Liver (tissue), 9 donors: ENCODE results near the gene STRA8. TPM values are rescaled to one million over a fixed set of nuclear protein-coding genes. Genes with fewer than 3 reads are reported as not detected.

Experiments
- DNase-seq: peaks from one replicate; pipeline ENCODE4 v3.0.0-alpha.2; 2017; ENCODE audit warnings: low spot score
- H3K27ac ChIP-seq, 2 donors: one replicate each; pipeline ENCODE4 v1.7.0; 2013; ENCODE audit warnings: inconsistent platforms in 2 of 2, low read length in 2 of 2, control low read depth in 1 of 2, low read depth in 1 of 2, mild to moderate bottlenecking in 1 of 2
- H3K27me3 ChIP-seq, 4 donors: one replicate each; pipeline versions ENCODE4 v1.6.1 to v1.7.0; 2013; ENCODE audit warnings: low read length in 3 of 4, inconsistent platforms in 1 of 4, mild to moderate bottlenecking in 1 of 4, moderate library complexity in 1 of 4; ENCODE audit not compliant: control insufficient read depth in 4 of 4, insufficient read depth in 4 of 4
- H3K36me3 ChIP-seq, 4 donors: one replicate each; pipeline versions ENCODE4 v1.6.1 to v1.7.0; 2013; ENCODE audit warnings: low read length in 3 of 4, mild to moderate bottlenecking in 3 of 4, low read depth in 1 of 4, moderate library complexity in 1 of 4; ENCODE audit not compliant: control insufficient read depth in 4 of 4, insufficient read depth in 3 of 4
- H3K4me1 ChIP-seq, 4 donors: one replicate each; pipeline versions ENCODE4 v1.6.1 to v1.7.0; 2013; ENCODE audit warnings: low read length in 3 of 4, mild to moderate bottlenecking in 3 of 4, moderate library complexity in 1 of 4; ENCODE audit not compliant: control insufficient read depth in 4 of 4, insufficient read depth in 4 of 4
- H3K4me3 ChIP-seq, 3 donors: one replicate each; pipeline versions ENCODE4 v1.6.1 to v1.7.0; 2013; ENCODE audit warnings: low read length in 3 of 3, control low read depth in 1 of 3, low read depth in 1 of 3, mild to moderate bottlenecking in 1 of 3
- H3K9ac ChIP-seq, 2 donors: one replicate each; pipeline ENCODE4 v1.7.0; 2013; ENCODE audit warnings: low read length in 2 of 2, mild to moderate bottlenecking in 2 of 2, moderate library complexity in 2 of 2, control low read depth in 1 of 2, low read depth in 1 of 2
- H3K9me3 ChIP-seq, 4 donors: one replicate each; pipeline versions ENCODE4 v1.6.1 to v1.7.0; 2013; ENCODE audit warnings: low read length in 3 of 4; ENCODE audit not compliant: control insufficient read depth in 4 of 4
- ATF3 ChIP-seq: IDR thresholded peaks from 2 replicates; pipeline ENCODE4 v1.6.1; 2016; ENCODE audit warnings: antibody characterized with exemption
- CTCF ChIP-seq: fragments of 150-350 bp; IDR thresholded peaks from 2 replicates; pipeline ENCODE4 v1.5.1; 2017; ENCODE audit warnings: improper control_type of control experiment, low read depth, low read length; ENCODE audit not compliant: missing input control
- EGR1 ChIP-seq, 2 donors: IDR thresholded peaks; 2 replicates each; pipeline ENCODE4 v1.6.1; 2016 to 2018; ENCODE audit warnings: antibody characterized with exemption in 2 of 2, low read depth in 2 of 2
- FOXA1 ChIP-seq: IDR thresholded peaks from 2 replicates; pipeline ENCODE4 v1.6.1; 2016; ENCODE audit warnings: antibody characterized with exemption
- FOXA2 ChIP-seq: IDR thresholded peaks from 2 replicates; pipeline ENCODE4 v1.6.1; 2016; ENCODE audit warnings: antibody characterized with exemption
- GABPA ChIP-seq, 2 donors: IDR thresholded peaks in 1 of 2; conservative IDR thresholded peaks in 1 of 2; 2 replicates each; pipeline ENCODE4 v1.6.1; 2016; ENCODE audit warnings: antibody characterized with exemption in 2 of 2, mild to moderate bottlenecking in 1 of 2, moderate library complexity in 1 of 2
- JUND ChIP-seq, 2 donors: IDR thresholded peaks; 2 replicates each; pipeline ENCODE4 v1.6.1; 2016; ENCODE audit warnings: antibody characterized with exemption in 2 of 2
- MAX ChIP-seq: IDR thresholded peaks from 2 replicates; pipeline ENCODE4 v1.6.1; 2016; ENCODE audit warnings: antibody characterized with exemption
- NR2F2 ChIP-seq: IDR thresholded peaks from 2 replicates; pipeline ENCODE4 v1.6.1; 2016; ENCODE audit warnings: antibody characterized with exemption
- RAD21 ChIP-seq, 2 donors: IDR thresholded peaks; 2 replicates each; pipeline ENCODE4 v1.6.1; 2016; ENCODE audit warnings: antibody characterized with exemption in 2 of 2, mild to moderate bottlenecking in 2 of 2
- REST ChIP-seq: IDR thresholded peaks from 2 replicates; pipeline ENCODE4 v1.6.1; 2016; ENCODE audit warnings: antibody characterized with exemption, mild to moderate bottlenecking
- SP1 ChIP-seq: IDR thresholded peaks from 2 replicates; pipeline ENCODE4 v1.6.1; 2018; ENCODE audit warnings: antibody characterized with exemption, mild to moderate bottlenecking
- TAF1 ChIP-seq: conservative IDR thresholded peaks from 2 replicates; pipeline ENCODE4 v1.6.1; 2016; ENCODE audit warnings: antibody characterized with exemption, mild to moderate bottlenecking
- YY1 ChIP-seq: IDR thresholded peaks from 2 replicates; pipeline ENCODE4 v1.6.1; 2016; ENCODE audit warnings: antibody characterized with exemption, mild to moderate bottlenecking
- ZBTB33 ChIP-seq: IDR thresholded peaks from 2 replicates; pipeline ENCODE4 v1.6.1; 2016; ENCODE audit warnings: antibody characterized with exemption
- WGBS: extraction: QIAGEN DNeasy Blood & Tissue Kit; methylation state at CpG from one replicate; pipeline ENCODE4 v1.1.7; 2013; 5-methylcytosine and 5-hydroxymethylcytosine counted together
- polyA plus RNA-seq, 2 donors: library from polyadenylated mRNA; stranded (reverse) in 1 of 2; unstranded in 1 of 2; fragments of 200-250 nt in 1 of 2; fragments of >200 nt in 1 of 2; fragmentation: Nextera tagmentation in 1 of 2; extraction: Ambion mirVana in 1 of 2; gene quantifications; one replicate each; pipeline versions ENCODE4 v1.2.1 to v1.2.3, GENCODE V29; 2013 to 2015
- total RNA-seq, 2 donors: library from RNA; depleted of rRNA; stranded (reverse); fragments of >200 nt; gene quantifications; one replicate each; pipeline ENCODE4 v1.2.3, GENCODE V29; 2014
- donor health status: healthy.
- donor health status: healthy.
- donor health status: healthy.
- donor health status: healthy.
- donor health status: healthy.

The STRA8 gene
- total and polyA plus RNA-seq, 4 donors = 0.14 TPM; not detected in 3

- no peak for DNase-seq
- Histone ChIP-seq H3K27ac (no peak overlapping the region), H3K4me3 (no peak overlapping the region), H3K9ac (no peak overlapping the region), H3K36me3 (no peaks in the 10 kb centered on the region), H3K9me3 (no peaks in the 10 kb centered on the region), H3K4me1 (peaks cover 0 to 3% (median 0%) of the 10 kb centered on the region in 4 donors), H3K27me3 (no peaks in the 10 kb centered on the region)
- WGBS = 83% methylated on average over 5 of the region's 5 CpGs
- no peak for TF ChIP-seq JUND (IDR thresholded peaks at IDR 0.05)
- TF ChIP-seq ATF3 = no peak
- no peak for TF ChIP-seq FOXA2
- TF ChIP-seq EGR1 (IDR thresholded peaks at IDR 0.05; ENCODE audit: low read depth in 2 of 2) = no peak
- no peak for TF ChIP-seq REST
Measured at GRCh38 chr7:135285547-135286233, 52.1 kb downstream of the STRA8 start.

- Histone ChIP-seq H3K4me3 (no peak overlapping the region), H3K4me1 (peaks cover 0 to under 1% (median 0%) of the 10 kb centered on the region in 4 donors), H3K27ac (no peak overlapping the region), H3K9ac (no peak overlapping the region), H3K9me3 (no peaks in the 10 kb centered on the region), H3K36me3 (no peaks in the 10 kb centered on the region), H3K27me3 (no peaks in the 10 kb centered on the region)
- TF ChIP-seq TAF1 = no peak
- no peak for TF ChIP-seq ZBTB33
- TF ChIP-seq NR2F2 = no peak
- no peak for TF ChIP-seq MAX
- no peak for TF ChIP-seq RAD21 (IDR thresholded peaks at IDR 0.05)
- TF ChIP-seq SP1 = no peak
- TF ChIP-seq FOXA2 = no peak
- no peak for TF ChIP-seq EGR1 (IDR thresholded peaks at IDR 0.05; ENCODE audit: low read depth in 2 of 2)
- DNase-seq = no peak
- WGBS = 86% methylated on average over 4 of the region's 4 CpGs
Measured at GRCh38 chr7:135286876-135287275, 53.2 kb downstream of the STRA8 start.

GRCh38 chr7:135290594-135290993 is 57.0 kb downstream of the STRA8 start:
- 94% methylated on average over 7 of the region's 7 CpGs for WGBS
- H3K9ac ChIP-seq = no peak overlapping the region
- H3K36me3 ChIP-seq = no peaks in the 10 kb centered on the region
- no peak overlapping the region for H3K4me3 ChIP-seq
- H3K4me1 ChIP-seq = no peaks in the 10 kb centered on the region
- no peaks in the 10 kb centered on the region for H3K27me3 ChIP-seq
- H3K9me3 ChIP-seq = no peaks in the 10 kb centered on the region
- no peak overlapping the region for H3K27ac ChIP-seq
- no peak for DNase-seq
- TF ChIP-seq FOXA1 (no peak), FOXA2 (no peak), GABPA (IDR thresholded peaks at IDR 0.05 in 1 of 2, conservative IDR thresholded peaks at IDR 0.05 in 1 of 2) (no peak), REST (no peak), SP1 (no peak), JUND (IDR thresholded peaks at IDR 0.05) (no peak), MAX (no peak), YY1 (no peak), CTCF (no peak)
